ENCODE results near the gene LAMA5. TPM values are rescaled to one million over a fixed set of nuclear protein-coding genes. Genes with fewer than 3 reads are reported as not detected.

The LAMA5 gene
- total RNA-seq, 3 donors from 2014 or later: 16.6 to 114 (median 53.3) TPM

DNA sequence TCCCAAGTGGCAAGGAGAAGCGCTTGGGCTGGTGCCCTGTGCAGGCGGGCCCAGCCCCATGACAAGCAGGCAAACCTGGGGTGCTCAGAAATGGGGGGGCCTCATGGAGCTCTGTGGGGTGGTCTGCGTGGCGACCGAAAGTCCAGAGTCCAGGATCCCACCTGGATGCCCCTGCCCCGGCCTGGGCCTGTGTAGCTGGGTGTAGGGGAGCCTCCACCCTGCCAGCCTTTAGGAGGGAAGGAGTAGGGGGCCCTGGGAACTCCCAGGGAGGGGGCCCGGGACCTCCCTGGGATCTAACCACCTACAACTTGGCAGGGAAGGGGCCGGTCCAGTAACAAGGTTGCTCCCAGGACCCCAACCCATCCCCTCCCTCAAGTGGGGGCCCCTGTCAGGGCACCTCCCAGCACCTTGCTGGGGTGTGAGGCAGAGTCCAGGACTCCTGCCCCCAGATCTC, 4.5 kb upstream of the LAMA5 start:
- Histone ChIP-seq H3K27ac (no peak overlapping the region), H3K36me3 (no peaks in the 10 kb centered on the region), H3K9me3 (no peaks in the 10 kb centered on the region), H3K4me3 (no peak overlapping the region), H3K27me3 (no peaks in the 10 kb centered on the region), H3K4me1 (peaks cover 29 to 36% of the 10 kb centered on the region in 2 donors)
- intact Hi-C loops (cut with DNase I; ENCODE audit: low total_unique reads): no loop called here
- no peak for TF ChIP-seq POLR2AphosphoS5 (IDR thresholded peaks at IDR 0.05)
- no peak for TF ChIP-seq POLR2A (IDR thresholded peaks at IDR 0.05)
- TF ChIP-seq, protein P1, sequence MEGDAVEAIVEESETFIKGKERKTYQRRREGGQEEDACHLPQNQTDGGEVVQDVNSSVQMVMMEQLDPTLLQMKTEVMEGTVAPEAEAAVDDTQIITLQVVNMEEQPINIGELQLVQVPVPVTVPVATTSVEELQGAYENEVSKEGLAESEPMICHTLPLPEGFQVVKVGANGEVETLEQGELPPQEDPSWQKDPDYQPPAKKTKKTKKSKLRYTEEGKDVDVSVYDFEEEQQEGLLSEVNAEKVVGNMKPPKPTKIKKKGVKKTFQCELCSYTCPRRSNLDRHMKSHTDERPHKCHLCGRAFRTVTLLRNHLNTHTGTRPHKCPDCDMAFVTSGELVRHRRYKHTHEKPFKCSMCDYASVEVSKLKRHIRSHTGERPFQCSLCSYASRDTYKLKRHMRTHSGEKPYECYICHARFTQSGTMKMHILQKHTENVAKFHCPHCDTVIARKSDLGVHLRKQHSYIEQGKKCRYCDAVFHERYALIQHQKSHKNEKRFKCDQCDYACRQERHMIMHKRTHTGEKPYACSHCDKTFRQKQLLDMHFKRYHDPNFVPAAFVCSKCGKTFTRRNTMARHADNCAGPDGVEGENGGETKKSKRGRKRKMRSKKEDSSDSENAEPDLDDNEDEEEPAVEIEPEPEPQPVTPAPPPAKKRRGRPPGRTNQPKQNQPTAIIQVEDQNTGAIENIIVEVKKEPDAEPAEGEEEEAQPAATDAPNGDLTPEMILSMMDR (IDR thresholded peaks at IDR 0.05): no peak
- DNase-seq (ENCODE audit: low spot score in 2 of 2): no peak

DNA sequence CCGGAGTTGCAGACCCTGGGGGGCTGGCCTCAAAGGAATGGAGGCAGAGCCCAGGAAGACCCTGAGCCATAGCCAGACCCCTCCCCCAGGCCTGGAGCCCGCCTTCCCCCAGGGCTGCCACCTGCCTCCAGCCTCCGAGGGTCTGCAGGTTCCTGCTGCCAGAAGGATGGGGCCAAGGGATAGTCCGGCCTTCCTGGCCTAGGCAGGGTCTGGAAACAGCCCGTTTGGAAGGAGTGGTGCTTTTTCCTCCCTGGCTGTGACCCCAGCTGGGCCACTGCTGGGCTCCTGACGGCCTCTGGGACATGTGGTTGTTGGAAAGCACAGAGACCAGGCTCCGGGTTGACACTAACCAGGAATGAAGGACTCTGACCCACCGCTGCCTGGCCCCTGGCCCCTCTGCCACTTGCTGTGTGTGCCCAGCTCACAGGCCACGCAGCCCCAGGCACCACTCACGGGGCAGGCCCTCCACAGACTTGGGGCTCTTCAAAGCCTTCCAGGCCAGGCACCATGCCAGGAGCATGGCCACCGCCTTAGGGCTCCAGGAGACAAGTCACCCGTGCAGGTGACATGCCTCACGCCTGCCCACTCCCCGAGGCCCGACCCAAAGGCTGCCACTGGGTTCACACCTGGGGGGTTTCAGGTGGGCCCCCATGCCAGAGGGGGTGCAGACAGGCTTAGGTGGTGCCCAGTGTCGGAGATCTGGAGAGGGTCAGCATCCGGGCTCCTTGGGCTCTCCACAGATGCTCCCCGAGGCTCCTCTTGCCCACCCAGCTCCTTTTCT, 3.9 kb upstream of the LAMA5 start:
- no peak for DNase-seq (ENCODE audit: low spot score in 2 of 2)
- Histone ChIP-seq H3K4me1 (peaks cover 34% of the 10 kb centered on the region in 2 donors), H3K4me3 (no peak overlapping the region), H3K36me3 (no peaks in the 10 kb centered on the region), H3K27me3 (no peaks in the 10 kb centered on the region), H3K9me3 (no peaks in the 10 kb centered on the region), H3K27ac (peak overlapping the region; percentile 12 to 91)
- intact Hi-C loops (cut with DNase I; ENCODE audit: low total_unique reads): no loop called here
- TF ChIP-seq POLR2AphosphoS5 (IDR thresholded peaks at IDR 0.05) (no peak), POLR2A (IDR thresholded peaks at IDR 0.05) (no peak)
- TF ChIP-seq, protein P1 (IDR thresholded peaks at IDR 0.05): no peak

DNA sequence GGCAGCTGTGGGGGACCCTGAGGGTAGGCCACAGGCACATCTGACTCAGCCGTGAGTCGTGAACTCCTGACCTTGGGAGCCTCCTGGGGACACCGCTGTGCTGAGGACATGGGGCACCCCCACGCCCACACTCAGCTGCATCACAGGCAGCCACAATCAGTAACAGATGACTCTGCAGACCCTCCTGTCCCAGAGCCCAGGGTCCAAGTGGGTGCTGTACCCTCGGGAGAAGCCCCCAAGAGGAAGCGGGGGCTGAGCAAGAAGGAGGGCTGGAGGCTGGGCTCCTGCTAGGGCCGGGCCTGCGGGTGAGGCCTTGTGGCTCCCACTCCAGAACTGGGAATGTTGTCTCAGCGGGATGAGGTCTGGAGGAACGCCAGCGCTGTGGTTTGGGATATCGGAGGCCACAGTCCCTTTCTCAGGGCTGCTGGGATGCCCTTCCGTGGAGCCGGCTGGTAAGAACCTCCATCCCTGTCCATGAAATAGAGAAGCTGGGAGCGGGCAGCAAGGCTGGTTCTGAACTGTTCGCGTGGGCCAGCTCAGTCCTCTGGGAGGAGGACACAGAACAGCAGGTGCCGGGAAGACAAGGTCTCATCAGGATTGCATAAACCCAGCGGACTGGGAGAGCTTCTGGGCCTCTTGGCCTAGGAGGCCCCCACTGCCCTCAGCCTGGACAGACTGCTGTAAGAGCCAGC, 3.1 kb upstream of the LAMA5 start:
- H3K27me3 ChIP-seq: no peaks in the 10 kb centered on the region
- intact Hi-C loops (cut with DNase I; ENCODE audit: low total_unique reads): no loop called here
- no peaks in the 10 kb centered on the region for H3K9me3 ChIP-seq
- DNase-seq (ENCODE audit: low spot score in 2 of 2): peak in 1 of 2 donors; percentile 79
- no peak for TF ChIP-seq POLR2A (IDR thresholded peaks at IDR 0.05)
- TF ChIP-seq, protein P1 (IDR thresholded peaks at IDR 0.05): no peak
- no peak for TF ChIP-seq POLR2AphosphoS5 (IDR thresholded peaks at IDR 0.05)
- H3K27ac ChIP-seq: peak overlapping the region; percentile 55 to 91
- H3K36me3 ChIP-seq: no peaks in the 10 kb centered on the region
- peaks cover 35 to 42% of the 10 kb centered on the region in 2 donors for H3K4me1 ChIP-seq
- no peak overlapping the region for H3K4me3 ChIP-seq

DNA sequence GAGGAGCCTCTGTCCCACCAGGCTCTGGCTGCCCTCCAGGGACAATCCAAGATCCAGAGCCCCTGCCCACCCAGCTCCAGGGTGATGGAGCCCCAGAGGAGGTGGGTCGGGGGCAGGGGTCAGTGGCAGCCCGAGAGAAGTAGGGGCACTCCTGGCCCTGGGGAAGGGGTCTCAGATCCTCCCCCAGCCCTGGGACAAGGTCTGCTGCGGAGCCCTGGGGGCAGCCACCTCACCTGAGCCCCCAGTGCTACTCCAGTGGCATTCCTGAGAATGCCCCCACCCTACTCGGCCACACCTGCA, 2.7 kb upstream of the LAMA5 start:
- TF ChIP-seq, protein P1 (IDR thresholded peaks at IDR 0.05): no peak
- no peak for TF ChIP-seq POLR2AphosphoS5 (IDR thresholded peaks at IDR 0.05)
- no peak for TF ChIP-seq POLR2A (IDR thresholded peaks at IDR 0.05)
- intact Hi-C loops (cut with DNase I; ENCODE audit: low total_unique reads): no loop called here
- no peaks in the 10 kb centered on the region for H3K9me3 ChIP-seq
- DNase-seq (ENCODE audit: low spot score in 2 of 2): no peak
- no peaks in the 10 kb centered on the region for H3K36me3 ChIP-seq
- peaks cover 35 to 43% of the 10 kb centered on the region in 2 donors for H3K4me1 ChIP-seq
- H3K27ac ChIP-seq: peak overlapping the region; percentile 55 to 91
- H3K27me3 ChIP-seq: no peaks in the 10 kb centered on the region
- H3K4me3 ChIP-seq: no peak overlapping the region

All from breast epithelium (tissue), 4 donors.